Testis (tissue), 3 donors: ENCODE results near the gene STX4. TPM values are rescaled to one million over a fixed set of nuclear protein-coding genes. Genes with fewer than 3 reads are reported as not detected.

Experiments
- DNase-seq: peaks from one replicate; pipeline ENCODE4 v3.0.0-alpha.2; 2019
- H3K27ac ChIP-seq, 2 donors: fragments of 200-600 bp; sonication (generic); one replicate each; pipeline ENCODE4 v1.5.1; 2019
- H3K27me3 ChIP-seq: fragments of 200-600 bp; sonication (generic); one replicate; pipeline ENCODE4 v1.5.1; 2019
- H3K36me3 ChIP-seq: fragments of 200-600 bp; sonication (generic); one replicate; pipeline ENCODE4 v1.5.1; 2017; ENCODE audit warnings: low read depth; ENCODE audit errors: missing control alignments
- H3K4me1 ChIP-seq: fragments of 200-600 bp; sonication (generic); one replicate; pipeline ENCODE4 v1.5.1; 2019
- H3K4me3 ChIP-seq, 2 donors: fragments of 200-600 bp; sonication (generic); one replicate each; pipeline ENCODE4 v1.5.1; 2017 to 2019
- H3K9me3 ChIP-seq: fragments of 200-600 bp; sonication (generic); one replicate; pipeline ENCODE4 v1.5.1; 2017
- POLR2A ChIP-seq: fragments of 450-650 bp; IDR thresholded peaks from one replicate; pipeline ENCODE4 v1.6.1; 2017; ENCODE audit warnings: antibody characterized with exemption, mild to moderate bottlenecking, moderate library complexity
- WGBS, 2 donors: methylation state at CpG; one replicate each; pipeline ENCODE4 v1.1.5; 2018; 5-methylcytosine and 5-hydroxymethylcytosine counted together
- intact Hi-C: fragments of 100-400 bp; cut with DNase I; formaldehyde crosslinking; loops from one replicate; pipeline ENCODE4 v1.15.1; 2023; ENCODE audit warnings: low total_unique reads
- polyA plus RNA-seq: library from polyadenylated mRNA; stranded (reverse); fragments of 350-450 nt; fragmentation: Illumina TruSeq; extraction: RNeasy Lipid Tissue Mini Kit (QIAGEN cat#74804); gene quantifications from one replicate; pipeline ENCODE4 v1.2.3, GENCODE V29; 2014; ENCODE audit warnings: low read depth, low replicate concordance; ENCODE audit not compliant: insufficient read depth
- total RNA-seq, 2 donors: library from RNA; depleted of rRNA; stranded (reverse); fragments of >200 nt; gene quantifications; one replicate each; pipeline ENCODE4 v1.2.3, GENCODE V29; 2016
- TF ChIP-seq, protein P1 (sequence below), 3 experiments: fragments of 450-650 bp in 2 of 3; fragments of 200-600 bp in 1 of 3; sonication (generic) in 1 of 3; IDR thresholded peaks; one replicate each; pipeline ENCODE4 v1.5.1; 2016 to 2019; ENCODE audit warnings: antibody characterized with exemption in 3 of 3, mild to moderate bottlenecking in 2 of 3, moderate library complexity in 1 of 3

The STX4 gene
- total and polyA plus RNA-seq, 3 donors from 2014 or later: 37.1 to 56.9 (median 50.9) TPM

DNA sequence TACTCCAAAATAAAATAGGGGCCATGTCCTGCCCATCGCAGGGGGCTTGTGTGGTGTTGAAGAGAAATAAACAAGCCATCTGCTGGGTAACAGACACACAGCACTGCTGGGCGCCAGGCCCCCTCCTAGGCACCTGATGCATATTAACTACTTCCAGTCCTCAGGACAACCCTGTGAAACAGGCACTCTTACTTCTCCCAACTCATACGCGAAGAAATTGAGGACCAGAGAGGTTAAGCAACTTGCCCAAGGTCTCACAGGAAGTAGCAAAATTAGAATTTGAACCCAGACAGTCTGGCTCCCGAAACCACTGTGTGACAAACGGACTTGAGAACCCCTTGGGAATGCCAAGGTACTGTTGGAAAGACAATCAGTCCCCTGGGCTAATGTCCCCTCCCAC lies 25.7 kb upstream of the STX4 start:
- no peaks in the 10 kb centered on the region for H3K9me3 ChIP-seq
- no peak for TF ChIP-seq POLR2A
- TF ChIP-seq, protein P1, sequence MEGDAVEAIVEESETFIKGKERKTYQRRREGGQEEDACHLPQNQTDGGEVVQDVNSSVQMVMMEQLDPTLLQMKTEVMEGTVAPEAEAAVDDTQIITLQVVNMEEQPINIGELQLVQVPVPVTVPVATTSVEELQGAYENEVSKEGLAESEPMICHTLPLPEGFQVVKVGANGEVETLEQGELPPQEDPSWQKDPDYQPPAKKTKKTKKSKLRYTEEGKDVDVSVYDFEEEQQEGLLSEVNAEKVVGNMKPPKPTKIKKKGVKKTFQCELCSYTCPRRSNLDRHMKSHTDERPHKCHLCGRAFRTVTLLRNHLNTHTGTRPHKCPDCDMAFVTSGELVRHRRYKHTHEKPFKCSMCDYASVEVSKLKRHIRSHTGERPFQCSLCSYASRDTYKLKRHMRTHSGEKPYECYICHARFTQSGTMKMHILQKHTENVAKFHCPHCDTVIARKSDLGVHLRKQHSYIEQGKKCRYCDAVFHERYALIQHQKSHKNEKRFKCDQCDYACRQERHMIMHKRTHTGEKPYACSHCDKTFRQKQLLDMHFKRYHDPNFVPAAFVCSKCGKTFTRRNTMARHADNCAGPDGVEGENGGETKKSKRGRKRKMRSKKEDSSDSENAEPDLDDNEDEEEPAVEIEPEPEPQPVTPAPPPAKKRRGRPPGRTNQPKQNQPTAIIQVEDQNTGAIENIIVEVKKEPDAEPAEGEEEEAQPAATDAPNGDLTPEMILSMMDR (IDR thresholded peaks at IDR 0.05): no peak
- H3K4me1 ChIP-seq: no peaks in the 10 kb centered on the region
- 62 to 79% methylated on average over 6 of the region's 6 CpGs for WGBS, 2 donors
- no peak for DNase-seq
- H3K4me3 ChIP-seq: no peak overlapping the region
- no peak overlapping the region for H3K27ac ChIP-seq
- intact Hi-C loops: no loop called here
- no peaks in the 10 kb centered on the region for H3K36me3 ChIP-seq
- H3K27me3 ChIP-seq: no peaks in the 10 kb centered on the region

DNA sequence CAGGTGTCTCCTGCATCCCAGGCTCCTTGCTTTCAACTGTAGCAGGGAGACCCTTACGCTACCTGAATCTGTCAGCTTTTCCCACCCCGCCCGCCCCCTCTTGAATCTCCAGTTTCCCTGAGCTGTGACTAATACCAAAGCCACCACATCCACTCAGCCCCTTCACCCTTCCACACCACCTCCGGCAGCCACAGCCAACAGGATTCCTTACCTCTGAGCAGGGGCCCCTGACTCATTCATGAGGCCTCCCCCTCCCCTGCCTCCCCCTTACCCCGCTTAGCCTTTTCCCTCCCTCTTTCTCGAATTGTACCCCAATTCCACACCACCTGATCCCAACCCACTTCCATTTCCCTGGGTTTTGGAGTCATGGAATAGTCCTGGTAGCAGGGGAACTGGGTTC lies 25.2 kb upstream of the STX4 start:
- Histone ChIP-seq H3K9me3 (no peaks in the 10 kb centered on the region), H3K27ac (no peak overlapping the region), H3K36me3 (no peaks in the 10 kb centered on the region), H3K4me3 (no peak overlapping the region), H3K4me1 (no peaks in the 10 kb centered on the region), H3K27me3 (no peaks in the 10 kb centered on the region)
- no peak for DNase-seq
- intact Hi-C loops: no loop called here
- TF ChIP-seq, protein P1 (IDR thresholded peaks at IDR 0.05): no peak
- TF ChIP-seq POLR2A: no peak
- 85 to 86% methylated on average over 5 to 6 of the region's 6 CpGs for WGBS, 2 donors

DNA sequence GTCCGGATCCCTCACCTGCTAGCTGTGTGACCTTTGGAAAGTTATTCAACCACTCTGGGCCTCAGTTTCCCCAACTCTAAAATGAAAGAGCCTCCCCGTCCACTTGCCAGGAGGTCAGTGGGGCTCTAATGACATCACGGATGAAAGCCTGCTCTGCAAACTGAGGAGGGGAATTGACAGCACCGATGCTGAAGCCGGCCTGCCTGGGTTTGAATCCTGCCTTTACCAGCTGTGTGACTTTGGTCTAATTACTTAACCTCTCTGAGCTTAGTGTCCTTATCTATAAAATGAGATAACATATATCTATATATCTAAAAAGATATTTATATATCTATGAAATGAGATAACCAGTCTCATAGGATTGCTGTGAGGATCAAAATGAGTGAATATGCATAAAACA lies 24.8 kb upstream of the STX4 start:
- no peaks in the 10 kb centered on the region for H3K9me3 ChIP-seq
- TF ChIP-seq POLR2A: no peak
- TF ChIP-seq, protein P1 (IDR thresholded peaks at IDR 0.05): no peak
- H3K27ac ChIP-seq: no peak overlapping the region
- no peaks in the 10 kb centered on the region for H3K27me3 ChIP-seq
- DNase-seq: no peak
- H3K4me1 ChIP-seq: no peaks in the 10 kb centered on the region
- 87 to 92% methylated on average over 5 of the region's 5 CpGs for WGBS, 2 donors
- intact Hi-C loops: no loop called here
- no peaks in the 10 kb centered on the region for H3K36me3 ChIP-seq
- H3K4me3 ChIP-seq: no peak overlapping the region

DNA sequence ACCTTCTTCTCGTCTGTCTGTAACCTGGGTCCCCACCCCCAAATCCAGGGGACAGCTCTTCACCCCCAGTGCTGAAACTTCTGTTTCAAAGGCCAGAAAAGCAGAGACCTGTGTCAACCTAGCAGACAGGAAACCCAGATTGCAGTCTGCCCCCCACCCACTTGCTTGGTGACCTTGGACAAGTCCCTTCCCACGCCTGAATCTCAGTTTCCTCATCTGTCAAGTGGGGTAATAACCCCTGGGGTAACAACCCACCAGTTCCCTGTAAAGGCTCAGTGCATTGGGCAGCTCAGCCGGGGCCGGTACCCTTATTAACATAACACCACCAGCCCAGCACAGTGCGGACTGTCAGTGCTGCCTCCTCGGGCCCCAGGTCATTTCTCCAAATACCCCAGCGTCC lies 24.2 kb upstream of the STX4 start:
- intact Hi-C loops: no loop called here
- no peaks in the 10 kb centered on the region for H3K27me3 ChIP-seq

More for the DNA sequence above, 24.2 kb upstream of the STX4 start:
- WGBS, 2 donors: 83 to 86% methylated on average over 7 of the region's 7 CpGs
- Histone ChIP-seq H3K27ac (no peak overlapping the region), H3K4me1 (no peaks in the 10 kb centered on the region), H3K36me3 (no peaks in the 10 kb centered on the region), H3K4me3 (no peak overlapping the region), H3K9me3 (no peaks in the 10 kb centered on the region)
- TF ChIP-seq, protein P1 (IDR thresholded peaks at IDR 0.05): no peak
- no peak for TF ChIP-seq POLR2A
- no peak for DNase-seq
